ENCODE results near the gene CANT1.

CANT1 gene

GRCh38 chr17:79009397-79010303, at the start of gene CANT1:
CANT1 (minus strand) TSS chr17:79009764; CDS start chr17:78997622, 12,142 bp downstream.
- peak; percentile 20 to 76 for DNase-seq

GRCh38 chr17:79057737-79058385, 48.3 kb upstream of the CANT1 start:
- DNase-seq = no peak

GRCh38 chr17:79055197-79055596, 45.6 kb upstream of the CANT1 start:
- no peak for DNase-seq

- no peak for DNase-seq
These were observed 44.8 kb upstream of the CANT1 start for GRCh38 chr17:79054200-79054960.

- no peak for DNase-seq
These were observed 43.8 kb upstream of the CANT1 start for GRCh38 chr17:79053251-79053925.

- no peak for DNase-seq
These were observed 42.6 kb upstream of the CANT1 start for GRCh38 chr17:79052131-79052530.

- DNase-seq = no peak
These were observed 41.7 kb upstream of the CANT1 start for GRCh38 chr17:79051306-79051705.

- no peak for DNase-seq
These were observed 41.0 kb upstream of the CANT1 start for GRCh38 chr17:79050551-79050950.

GRCh38 chr17:79049821-79050220, 40.3 kb upstream of the CANT1 start:
- no peak for DNase-seq

- DNase-seq = no peak
These were observed 39.5 kb upstream of the CANT1 start for GRCh38 chr17:79048826-79049755.

- peak in 1 of 2 experiments; percentile 49 for DNase-seq
These were observed 38.6 kb upstream of the CANT1 start for GRCh38 chr17:79047923-79048825.

GRCh38 chr17:79047291-79047920, 37.8 kb upstream of the CANT1 start:
- DNase-seq = no peak

GRCh38 chr17:79046916-79047280, 37.3 kb upstream of the CANT1 start:
- DNase-seq = peak in 1 of 2 experiments; percentile 54

GRCh38 chr17:79046197-79046915, 36.8 kb upstream of the CANT1 start:
- peak; percentile 25 to 68 for DNase-seq

- DNase-seq = peak; percentile 35 to 84
These were observed 36.3 kb upstream of the CANT1 start for GRCh38 chr17:79045842-79046196.

- no peak for DNase-seq
These were observed 35.6 kb upstream of the CANT1 start for GRCh38 chr17:79045001-79045729.

GRCh38 chr17:79044462-79044861, 34.9 kb upstream of the CANT1 start:
- DNase-seq = no peak

GRCh38 chr17:79043931-79044320, 34.4 kb upstream of the CANT1 start:
- DNase-seq = no peak
